Neural progenitor cell (in vitro differentiated cells): ENCODE results near the gene SLX4IP. TPM values are rescaled to one million over a fixed set of nuclear protein-coding genes. Genes with fewer than 3 reads are reported as not detected.
A peak's percentile ranks its signal among the peaks of the same experiment; 100 is the strongest.

Source experiments
- DNase-seq: peaks from one replicate; pipeline ENCODE4 v3.0.0-alpha.2; 2016; ENCODE audit warnings: low spot score
- H2AFZ ChIP-seq: fragments of 200-600 bp; sonication (generic); replicated peaks from 2 replicates; pipeline ENCODE4 v1.6.1; 2016; ENCODE audit warnings: antibody characterized with exemption
- H3F3A ChIP-seq: fragments of 200-600 bp; sonication (generic); 2 replicates; pipeline ENCODE4 v1.6.1; 2016; ENCODE audit warnings: antibody characterized with exemption, low read depth
- H3K27ac ChIP-seq: fragments of 200-600 bp; sonication (generic); 2 replicates; pipeline ENCODE4 v1.5.1; 2016; ENCODE audit warnings: mild to moderate bottlenecking
- H3K27me3 ChIP-seq: fragments of 200-600 bp; sonication (generic); 2 replicates; pipeline ENCODE4 v1.6.1; 2016; ENCODE audit warnings: mild to moderate bottlenecking, moderate library complexity
- H3K36me3 ChIP-seq: fragments of 200-600 bp; sonication (generic); 2 replicates; pipeline ENCODE4 v1.5.1; 2016
- H3K4me1 ChIP-seq: fragments of 200-600 bp; sonication (generic); 2 replicates; pipeline ENCODE4 v1.6.1; 2016; ENCODE audit warnings: mixed run types
- H3K4me2 ChIP-seq: fragments of 200-600 bp; sonication (generic); 2 replicates; pipeline ENCODE4 v1.6.1; 2016
- H3K4me3 ChIP-seq: fragments of 200-600 bp; sonication (generic); 2 replicates; pipeline ENCODE4 v1.5.1; 2016
- H3K79me2 ChIP-seq: fragments of 200-600 bp; sonication (generic); 2 replicates; pipeline ENCODE4 v1.6.1; 2016; ENCODE audit warnings: low read depth
- H3K9ac ChIP-seq: fragments of 200-600 bp; sonication (generic); 2 replicates; pipeline ENCODE4 v1.6.1; 2016
- H3K9me3 ChIP-seq: fragments of 200-600 bp; sonication (generic); 2 replicates; pipeline ENCODE4 v1.5.1; 2016; ENCODE audit warnings: low read depth
- H4K20me1 ChIP-seq: fragments of 200-600 bp; sonication (generic); 2 replicates; pipeline ENCODE4 v1.6.1; 2016; ENCODE audit warnings: low read depth
- H3K27ac Mint-ChIP-seq: 3 replicates; pipeline ENCODE4 v1.8.0; 2021; ENCODE audit warnings: mixed read lengths
- H3K27me3 Mint-ChIP-seq: 2 replicates; pipeline ENCODE4 v1.8.0; 2022; ENCODE audit warnings: low read depth, mild to moderate bottlenecking, inconsistent platforms, moderate library complexity, mixed read lengths; ENCODE audit not compliant: insufficient read depth
- H3K36me3 Mint-ChIP-seq: 3 replicates; pipeline ENCODE4 v1.8.0; 2021; ENCODE audit warnings: mixed read lengths
- H3K4me1 Mint-ChIP-seq: 3 replicates; pipeline ENCODE4 v1.8.0; 2021; ENCODE audit warnings: mixed read lengths
- H3K4me3 Mint-ChIP-seq: 3 replicates; pipeline ENCODE4 v1.8.0; 2021; ENCODE audit warnings: mild to moderate bottlenecking, moderate library complexity, mixed read lengths
- H3K9me3 Mint-ChIP-seq: 3 replicates; pipeline ENCODE4 v1.8.0; 2020; ENCODE audit warnings: mixed read lengths
- CTCF ChIP-seq: fragments of 200-600 bp; sonication (generic); IDR thresholded peaks from 2 replicates; pipeline ENCODE4 v1.5.1; 2017; ENCODE audit warnings: antibody characterized with exemption, mild to moderate bottlenecking
- EZH2 ChIP-seq: fragments of 200-600 bp; sonication (generic); IDR thresholded peaks from 2 replicates; pipeline ENCODE4 v1.6.1; 2017; ENCODE audit warnings: antibody characterized with exemption, mild to moderate bottlenecking, moderate library complexity
- EZH2phosphoT487 ChIP-seq: fragments of 200-600 bp; sonication (generic); IDR thresholded peaks from 2 replicates; pipeline ENCODE4 v1.6.1; 2017; ENCODE audit warnings: antibody characterized with exemption
- total RNA-seq: library from RNA; depleted of rRNA; stranded (reverse); fragments of >200 nt; gene quantifications from 2 replicates; pipeline ENCODE4 v1.2.3, GENCODE V29; 2015; ENCODE audit warnings: low replicate concordance

The SLX4IP gene
- total RNA-seq, 1 donor from 2014 or later, result 9.5 TPM

DNA sequence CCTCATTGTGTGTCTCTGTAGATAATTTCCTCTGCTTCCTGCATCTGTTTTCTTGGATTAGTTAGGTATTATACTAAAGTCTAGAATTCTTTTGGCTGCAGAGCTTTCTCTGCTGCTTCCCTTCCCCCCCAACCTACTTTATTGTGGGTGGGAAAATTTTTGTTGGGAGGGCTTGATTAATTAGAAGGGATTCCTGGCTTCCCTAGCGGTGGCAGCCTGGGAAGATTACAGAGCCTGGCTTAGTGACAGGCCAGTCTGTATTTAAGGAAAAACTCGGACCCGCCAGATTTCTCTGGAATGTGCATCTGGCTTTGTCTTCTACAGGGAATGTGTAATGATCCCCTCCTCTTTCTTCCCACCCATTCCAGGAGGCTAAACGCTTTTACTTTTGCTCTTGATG, 31.2 kb downstream of the SLX4IP start:
- no peak overlapping the region for H2AFZ ChIP-seq
- peak; percentile 94 for DNase-seq
- H3K27ac ChIP-seq, result peak overlapping the region; percentile 100
- peak overlapping the region; percentile 71 for H3K4me2 ChIP-seq
- Mint-ChIP-seq H3K4me1 (peaks cover 49% of the 10 kb centered on the region), H3K27me3 (no peaks in the 10 kb centered on the region), H3K36me3 (peaks cover 17% of the 10 kb centered on the region), H3K4me3 (peak overlapping the region; percentile 61), H3K9me3 (peaks cover 8% of the 10 kb centered on the region), H3K27ac (peak overlapping the region; percentile 99)
- no peaks in the 10 kb centered on the region for H3K36me3 ChIP-seq
- peaks cover 67% of the 10 kb centered on the region for H3F3A ChIP-seq
- peaks cover 63% of the 10 kb centered on the region for H3K4me1 ChIP-seq
- no peaks in the 10 kb centered on the region for H3K27me3 ChIP-seq
- no peaks in the 10 kb centered on the region for H4K20me1 ChIP-seq
- H3K9me3 ChIP-seq, result no peaks in the 10 kb centered on the region
- peaks cover 25% of the 10 kb centered on the region for H3K79me2 ChIP-seq
- H3K4me3 ChIP-seq, result peak overlapping the region; percentile 33
- no peak overlapping the region for H3K9ac ChIP-seq
- TF ChIP-seq EZH2 (no peak), CTCF (peak; percentile 21)

GRCh38 chr20:10466855-10467254, 31.8 kb downstream of the SLX4IP start:
- Histone ChIP-seq H3F3A (peaks cover 69% of the 10 kb centered on the region), H4K20me1 (no peaks in the 10 kb centered on the region), H3K36me3 (no peaks in the 10 kb centered on the region), H3K27ac (peak overlapping the region; percentile 100), H3K27me3 (no peaks in the 10 kb centered on the region), H3K9me3 (no peaks in the 10 kb centered on the region), H3K9ac (peak overlapping the region; percentile 33), H3K4me3 (peak overlapping the region; percentile 33), H3K4me1 (peaks cover 68% of the 10 kb centered on the region), H3K79me2 (peaks cover 28% of the 10 kb centered on the region), H3K4me2 (peak overlapping the region; percentile 71), H2AFZ (no peak overlapping the region)
- Mint-ChIP-seq H3K9me3 (peaks cover 8% of the 10 kb centered on the region), H3K36me3 (peaks cover 18% of the 10 kb centered on the region), H3K4me1 (peaks cover 54% of the 10 kb centered on the region), H3K27ac (peak overlapping the region; percentile 99), H3K4me3 (peak overlapping the region; percentile 61), H3K27me3 (no peaks in the 10 kb centered on the region)
- TF ChIP-seq CTCF, result no peak
- DNase-seq, result peak; percentile 66

- Histone ChIP-seq H3K36me3 (no peaks in the 10 kb centered on the region), H3K9ac (no peak overlapping the region), H2AFZ (no peak overlapping the region), H3K4me1 (peaks cover 75% of the 10 kb centered on the region), H3K27ac (peak overlapping the region; percentile 100), H3K4me3 (peak overlapping the region; percentile 33), H3K4me2 (peak overlapping the region; percentile 71), H3K79me2 (peaks cover 28% of the 10 kb centered on the region), H3F3A (peaks cover 73% of the 10 kb centered on the region), H3K27me3 (no peaks in the 10 kb centered on the region), H3K9me3 (no peaks in the 10 kb centered on the region), H4K20me1 (no peaks in the 10 kb centered on the region)
- peak; percentile 29 for DNase-seq
- TF ChIP-seq EZH2phosphoT487 (no peak), EZH2 (no peak), CTCF (no peak)
- Mint-ChIP-seq H3K4me1 (peaks cover 57% of the 10 kb centered on the region), H3K27me3 (no peaks in the 10 kb centered on the region), H3K27ac (peak overlapping the region; percentile 95), H3K36me3 (peaks cover 11% of the 10 kb centered on the region), H3K9me3 (peaks cover 8% of the 10 kb centered on the region), H3K4me3 (no peak overlapping the region)
These were observed 32.7 kb downstream of the SLX4IP start for GRCh38 chr20:10467681-10468339.
